T follicular helper cell (primary cell): Measurements from ENCODE around the gene SMURF1.

Experiments used
- DNase-seq: peaks from one replicate; pipeline ENCODE4 v3.0.0-alpha.2; 2020; ENCODE audit warnings: low read depth

Gene SMURF1

GRCh38 chr7:99098286-99098823 lies 45.6 kb downstream of the SMURF1 start:
- no peak for DNase-seq

- no peak for DNase-seq
These were observed 46.2 kb downstream of the SMURF1 start for GRCh38 chr7:99097730-99098129.

GRCh38 chr7:99096124-99096887 lies 47.6 kb downstream of the SMURF1 start:
- DNase-seq = no peak

DNA sequence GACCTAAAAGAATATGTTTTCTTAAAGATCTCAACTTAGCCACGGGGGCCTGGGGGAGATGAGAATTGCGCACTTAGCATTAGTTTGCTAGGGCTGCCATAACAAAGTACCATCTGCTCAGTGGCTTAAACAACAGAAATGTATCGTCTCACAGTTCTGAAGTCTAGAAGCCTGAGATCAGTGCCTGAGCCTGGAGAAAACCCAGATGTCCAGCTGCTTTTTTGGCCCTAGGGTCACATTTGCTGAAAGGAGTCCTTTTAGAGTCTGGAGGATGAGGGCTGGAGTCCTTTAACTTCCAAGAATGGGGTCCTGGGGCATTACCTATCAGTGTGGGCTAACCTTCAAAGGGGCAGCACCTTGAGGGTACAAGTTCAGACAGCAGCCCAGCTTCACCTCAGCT lies 48.2 kb downstream of the SMURF1 start:
- no peak for DNase-seq

- DNase-seq = no peak
These were observed 49.5 kb downstream of the SMURF1 start for GRCh38 chr7:99094401-99094800.

DNA sequence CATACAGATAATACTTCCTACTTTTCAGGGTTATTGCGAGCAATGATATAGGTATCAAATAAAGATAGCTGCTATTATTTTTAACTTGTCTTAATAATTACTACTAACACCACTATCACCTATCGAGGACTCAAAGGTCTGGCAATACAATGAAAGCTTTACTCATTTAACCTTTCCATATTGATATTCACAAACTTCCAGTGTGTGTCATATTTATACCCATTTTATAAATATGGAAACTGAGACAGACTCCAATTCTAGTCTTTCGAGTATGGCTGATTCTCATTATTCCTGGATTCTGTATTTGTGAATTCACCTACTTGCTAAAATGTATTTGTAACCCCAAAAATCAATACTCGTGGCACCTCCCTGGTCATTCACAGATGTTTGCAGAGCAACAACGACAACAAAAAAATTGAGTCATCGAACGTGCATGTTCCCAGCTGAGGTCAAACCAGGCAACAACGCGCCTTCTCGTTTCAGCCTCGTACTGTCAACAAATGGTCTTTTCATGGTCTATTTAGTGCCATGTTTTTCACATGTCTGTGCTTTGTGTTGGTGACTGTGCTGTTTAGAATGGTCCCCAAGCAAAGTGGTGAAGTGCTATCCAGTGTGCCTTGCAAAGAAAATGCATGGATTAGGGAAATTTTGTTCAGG lies 51.7 kb downstream of the SMURF1 start:
- no peak for DNase-seq

DNA sequence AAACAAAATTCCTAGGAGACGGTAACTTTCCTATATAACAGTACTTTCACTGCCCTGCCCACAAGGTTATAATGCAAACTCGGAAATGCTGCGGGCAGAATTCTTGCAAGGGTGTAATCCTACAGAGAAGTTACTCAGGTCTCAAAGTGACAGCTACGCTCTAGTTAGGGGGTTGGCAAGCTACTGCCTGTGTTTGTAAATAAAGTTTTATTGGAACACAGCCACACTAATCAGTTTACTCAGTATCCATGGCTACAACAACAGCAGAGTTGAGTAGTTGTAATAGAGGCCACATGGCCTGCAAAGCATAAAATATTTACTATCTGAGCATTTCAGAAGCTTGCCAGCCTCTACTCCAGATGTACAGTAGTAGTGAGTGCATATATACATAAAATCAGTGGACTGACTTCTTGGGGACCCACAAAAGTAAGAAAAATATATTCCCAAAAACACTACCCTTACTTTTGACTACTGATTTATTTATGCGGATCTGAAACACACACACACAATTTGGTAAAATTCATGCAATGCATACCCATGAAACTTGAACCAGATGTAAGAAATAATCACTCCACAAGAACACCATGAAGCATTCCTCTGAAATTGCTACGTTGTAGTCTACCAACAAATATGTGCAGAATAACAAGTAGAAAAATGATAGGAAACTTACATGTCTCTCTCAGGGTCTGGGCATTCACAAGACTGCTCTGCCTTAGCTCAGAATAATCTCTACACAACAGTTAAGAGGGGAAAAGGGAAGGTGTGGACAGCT lies 53.0 kb downstream of the SMURF1 start:
- no peak for DNase-seq

GRCh38 chr7:99089914-99090629 lies 53.8 kb downstream of the SMURF1 start:
- DNase-seq = no peak

DNA sequence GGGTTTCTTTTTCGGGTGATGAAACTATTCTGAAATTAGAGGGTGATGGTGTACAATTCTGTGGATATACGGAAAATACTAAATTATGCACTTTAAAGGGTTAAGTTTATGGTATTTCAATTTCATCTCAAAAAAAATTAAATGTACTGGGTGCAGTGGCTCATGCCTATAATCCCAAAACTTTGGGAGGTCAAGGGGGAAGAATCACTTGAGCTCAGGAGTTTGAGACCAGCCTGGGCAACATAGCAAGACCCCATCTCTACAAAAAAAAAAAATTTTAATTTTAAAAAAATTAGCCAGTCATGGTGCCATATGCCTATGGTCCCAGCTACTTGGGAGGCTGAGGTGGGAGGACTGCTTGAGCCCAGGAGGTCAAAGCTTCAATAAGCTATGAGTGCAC lies 57.0 kb downstream of the SMURF1 start:
- no peak for DNase-seq

- DNase-seq = no peak
These were observed 57.4 kb downstream of the SMURF1 start for GRCh38 chr7:99086532-99086931.

DNA sequence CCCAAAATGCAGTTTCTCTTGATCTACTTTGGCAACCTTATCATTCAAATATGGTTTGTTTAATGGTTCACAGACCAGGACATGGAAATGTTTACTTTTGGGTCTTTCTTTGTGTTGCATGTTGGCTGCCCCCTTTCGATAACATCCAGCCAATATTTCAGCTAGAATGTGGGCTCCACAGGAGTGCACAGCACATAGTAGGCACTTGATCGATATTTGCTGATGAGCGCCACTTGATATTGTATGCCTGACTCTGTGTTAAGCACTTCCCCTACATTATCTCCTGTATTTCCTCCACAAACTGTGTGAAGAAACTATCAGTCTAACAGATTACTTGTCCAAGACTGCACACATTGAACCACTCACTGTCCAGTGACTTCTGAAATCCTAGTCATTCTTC lies 60.2 kb downstream of the SMURF1 start:
- DNase-seq = no peak

- DNase-seq = no peak
These were observed 60.7 kb downstream of the SMURF1 start for GRCh38 chr7:99083068-99083651.

GRCh38 chr7:99080679-99081078 lies 63.2 kb downstream of the SMURF1 start:
- no peak for DNase-seq

GRCh38 chr7:99079104-99079503 lies 64.8 kb downstream of the SMURF1 start:
- no peak for DNase-seq

GRCh38 chr7:99078416-99078815 lies 65.5 kb downstream of the SMURF1 start:
- no peak for DNase-seq

DNA sequence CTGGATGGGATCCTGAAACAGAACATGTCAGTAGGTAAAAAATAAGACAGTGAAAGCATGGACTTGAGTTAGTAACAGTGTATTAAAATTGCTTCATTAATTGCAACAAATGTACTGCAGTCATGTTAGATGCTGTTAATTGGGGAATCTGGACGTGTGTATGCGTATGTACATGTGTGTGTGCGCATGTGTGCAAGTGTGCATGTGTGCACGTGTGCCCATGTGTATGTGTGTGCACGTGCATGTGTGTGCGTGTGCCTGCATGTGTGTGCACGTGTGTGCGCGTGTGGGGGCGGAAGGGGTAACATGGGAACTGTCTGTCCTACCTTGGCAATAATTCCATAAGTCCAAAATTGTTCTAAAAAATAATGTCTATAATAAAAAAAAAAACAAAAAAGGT lies 67.3 kb downstream of the SMURF1 start:
- DNase-seq = no peak

DNA sequence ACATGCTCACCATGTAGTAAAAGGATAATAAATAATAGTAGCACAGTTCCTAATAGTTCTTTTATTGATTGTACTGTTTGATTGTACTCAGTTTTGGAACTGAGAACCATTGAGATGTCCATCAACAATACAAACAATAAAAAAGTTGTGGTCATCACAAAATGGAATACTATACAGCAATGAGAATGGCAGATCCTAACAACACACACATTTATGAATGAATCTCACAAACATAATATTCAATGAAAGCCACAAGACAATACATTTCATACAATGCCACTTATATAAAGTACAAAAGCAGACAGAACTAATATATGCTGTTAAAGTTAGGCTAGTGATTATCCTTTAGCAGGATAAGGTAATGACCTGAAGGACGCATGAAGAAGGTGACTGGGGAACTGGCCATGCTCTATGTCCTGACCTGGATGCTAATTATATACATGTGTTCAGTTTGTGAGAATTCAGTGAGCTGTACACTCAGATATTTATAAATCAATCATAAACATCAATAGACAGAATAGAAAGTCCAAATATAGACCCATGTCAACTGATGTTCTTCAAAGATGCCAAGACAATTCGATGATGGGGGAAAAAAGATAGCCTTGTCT lies 70.0 kb downstream of the SMURF1 start:
- DNase-seq = no peak

DNA sequence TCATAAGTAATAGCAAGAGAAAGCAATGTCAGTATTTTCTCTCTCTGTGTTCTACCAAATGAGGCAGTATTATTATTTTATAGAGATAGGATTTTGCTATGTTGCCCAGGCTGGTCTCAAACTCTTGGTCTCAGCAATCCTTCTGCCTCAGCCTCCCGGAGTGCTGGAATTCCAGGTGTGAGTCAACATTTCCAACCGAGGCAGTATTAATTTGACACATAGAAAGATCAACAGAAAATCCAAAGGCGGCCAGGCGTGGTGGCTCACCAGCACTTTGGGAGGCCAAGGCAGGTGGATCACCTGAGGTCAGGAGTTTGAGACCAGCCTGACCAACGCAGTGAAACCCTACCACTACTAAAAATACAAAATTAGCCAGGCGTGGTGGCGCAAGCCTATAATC lies 71.8 kb downstream of the SMURF1 start:
- DNase-seq = no peak

DNA sequence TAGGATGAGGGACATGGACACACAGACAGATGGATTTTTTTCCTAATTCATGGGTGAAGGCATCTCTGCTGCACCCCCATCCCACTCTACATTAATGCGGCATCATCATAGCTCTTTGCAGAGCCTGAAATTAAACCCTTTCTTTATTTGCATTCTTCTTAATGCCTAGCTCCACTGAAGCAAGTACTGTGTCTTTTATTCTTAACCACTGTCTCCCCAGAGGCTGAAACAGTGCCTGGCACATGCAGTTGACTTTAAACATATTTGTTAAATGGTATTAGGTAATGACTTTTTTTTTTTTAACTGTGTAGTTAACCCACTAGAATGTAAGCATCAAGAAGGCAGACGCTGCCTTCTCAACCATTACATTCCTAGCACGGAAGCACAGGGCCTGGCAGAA lies 73.5 kb downstream of the SMURF1 start:
- DNase-seq = no peak

GRCh38 chr7:99061001-99061776 lies 82.7 kb downstream of the SMURF1 start:
- no peak for DNase-seq
